Coronary artery (tissue), 2 donors: Measurements from ENCODE around the gene CIPC.

Source experiments
- DNase-seq: peaks from one replicate; pipeline ENCODE4 v3.0.0-alpha.2; 2017; ENCODE audit warnings: low spot score
- H3K27ac ChIP-seq, 2 donors: fragments of 200-600 bp; sonication (generic); one replicate each; pipeline ENCODE4 v1.5.1; 2016 to 2019
- H3K4me3 ChIP-seq: fragments of 200-600 bp; sonication (generic); 2 replicates; pipeline ENCODE4 v1.5.1; 2016; ENCODE audit warnings: mild to moderate bottlenecking, moderate library complexity
- CTCF ChIP-seq: fragments of 200-600 bp; sonication (generic); IDR thresholded peaks from one replicate; pipeline ENCODE4 v1.5.1; 2019; ENCODE audit warnings: antibody characterized with exemption

The CIPC gene

GRCh38 chr14:77133720-77134338 lies 35.8 kb downstream of the CIPC start:
- no peak overlapping the region for H3K27ac ChIP-seq
- no peak overlapping the region for H3K4me3 ChIP-seq
- peak; percentile 66 for DNase-seq
- no peak for TF ChIP-seq CTCF

- DNase-seq: no peak
- Histone ChIP-seq H3K27ac (no peak overlapping the region), H3K4me3 (no peak overlapping the region)
- TF ChIP-seq CTCF: no peak
These were observed 41.0 kb downstream of the CIPC start for GRCh38 chr14:77139022-77139421.

DNA sequence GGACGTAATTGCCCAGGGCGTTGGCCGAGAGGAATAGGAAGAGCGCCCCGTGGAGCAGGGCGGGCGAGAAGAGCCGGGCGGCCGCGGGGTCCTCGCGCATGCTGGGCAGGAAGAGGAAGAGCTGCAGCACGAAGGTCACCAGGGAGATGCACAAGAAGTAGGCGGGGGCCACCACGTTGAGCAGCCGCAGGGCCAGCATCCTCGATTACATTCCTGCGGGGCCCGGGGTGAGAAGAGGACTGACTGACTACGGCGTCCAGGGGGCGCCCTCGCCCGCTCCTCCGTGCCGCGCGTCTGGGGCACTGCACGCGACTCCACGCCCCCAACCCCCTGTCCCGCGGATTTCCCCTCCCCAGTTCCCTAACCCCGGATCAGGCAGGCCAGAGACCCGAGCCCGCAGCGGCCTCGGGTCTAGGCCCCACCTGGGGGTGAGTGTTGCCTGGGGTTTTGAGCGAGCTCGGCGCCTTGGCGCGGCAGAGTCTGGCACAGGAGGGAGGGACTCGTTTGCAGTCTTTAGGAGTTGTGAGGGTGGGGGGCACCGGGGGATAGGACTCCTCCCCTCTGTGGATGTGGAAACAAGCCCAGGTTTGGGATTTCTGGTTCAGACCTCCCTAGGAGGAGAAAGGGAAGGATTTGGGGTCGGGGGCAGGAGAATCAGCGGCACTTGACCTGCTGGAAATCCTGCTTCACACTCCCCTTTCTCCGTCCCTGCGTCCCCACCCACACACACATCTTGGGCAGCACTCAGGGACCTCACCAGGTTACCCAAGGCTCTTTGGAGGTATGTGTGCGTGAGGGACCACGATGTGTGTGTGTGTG lies 41.7 kb downstream of the CIPC start:
- TF ChIP-seq CTCF: no peak
- Histone ChIP-seq H3K27ac (no peak overlapping the region), H3K4me3 (peak overlapping the region; percentile 63)
- no peak for DNase-seq

DNA sequence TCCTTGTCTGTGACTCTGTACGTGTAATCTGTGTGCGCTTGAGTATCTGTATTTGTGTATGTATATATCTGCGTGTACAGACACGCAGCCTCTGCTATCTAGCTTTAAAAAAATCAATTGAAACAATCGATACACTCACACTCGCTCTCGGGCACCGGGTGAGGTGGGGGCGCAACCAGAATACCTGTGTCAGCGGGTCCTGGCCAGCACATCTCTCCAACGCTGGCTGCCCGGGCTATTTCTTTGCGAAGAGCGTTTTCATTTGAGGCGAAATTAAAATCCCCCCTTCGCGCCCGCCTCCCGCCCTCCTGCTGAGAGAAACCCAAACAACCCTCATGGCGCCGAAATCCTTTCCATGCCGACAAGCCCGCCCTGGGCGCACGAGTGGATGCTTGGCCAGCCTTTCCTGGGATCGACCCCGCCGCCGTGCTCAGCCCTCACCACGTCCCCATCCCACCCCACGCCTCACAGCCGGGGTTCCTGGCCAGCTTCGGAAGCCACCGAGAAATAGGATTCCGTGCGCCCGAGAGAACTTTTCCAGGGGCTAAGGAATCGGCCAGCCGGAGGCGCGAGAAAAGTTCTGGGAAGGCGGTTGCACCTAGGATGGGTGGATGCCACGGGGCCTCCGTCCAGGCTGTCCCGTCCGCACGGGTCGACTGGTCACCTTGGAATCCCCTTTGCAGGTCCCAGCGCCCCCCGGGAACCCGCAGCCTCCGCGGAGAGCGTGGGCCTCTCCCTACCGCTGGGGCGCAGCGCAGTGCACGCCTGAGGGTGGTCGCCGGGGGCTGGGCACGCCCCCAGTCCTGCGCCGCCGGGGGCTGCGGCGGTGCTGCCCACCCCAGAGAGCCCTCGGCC lies 42.5 kb downstream of the CIPC start:
- TF ChIP-seq CTCF: no peak
- no peak for DNase-seq
- H3K27ac ChIP-seq: no peak overlapping the region
- peak overlapping the region; percentile 63 for H3K4me3 ChIP-seq

- DNase-seq: no peak
- Histone ChIP-seq H3K27ac (no peak within 1 kb of the TSS), H3K4me3 (peak within 1 kb of the TSS; percentile 63)
- TF ChIP-seq CTCF: peak; percentile 17
These were observed 43.4 kb downstream of the CIPC start, which contains the start of gene ZDHHC22 for GRCh38 chr14:77141214-77142004. ZDHHC22 (minus strand) TSS chr14:77141791; CDS start chr14:77139738, 2,053 bp downstream.

- DNase-seq: no peak
- no peak overlapping the region for H3K27ac ChIP-seq
- H3K4me3 ChIP-seq: peak overlapping the region; percentile 63
- no peak for TF ChIP-seq CTCF
These were observed 44.1 kb downstream of the CIPC start for GRCh38 chr14:77142005-77142800.
